GM10248 (cell line): ENCODE measurements around the gene BICDL1.

ENCODE experiments used
- CTCF ChIA-PET: fragments of 300-600 bp; sonication (Branson Sonifier 250); formaldehyde crosslinking; extraction: SDS; loops from one replicate; lab custom pipeline; 2021; ENCODE audit warnings: antibody characterized with exemption; lab: Yijun Ruan, JAX
- POLR2A ChIA-PET: fragments of 350-650 bp; sonication (Branson Sonifier 250); formaldehyde crosslinking; extraction: SDS; loops from one replicate; lab custom pipeline; 2020; ENCODE audit warnings: antibody characterized with exemption; lab: Yijun Ruan, JAX
- DNase-seq: peaks from one replicate; pipeline ENCODE4 v3.0.0; 2012; ENCODE audit errors: extremely low spot score
- TF ChIP-seq, protein P1 (sequence below): IDR thresholded peaks from 2 replicates; pipeline ENCODE4 v1.5.1; 2012; ENCODE audit warnings: mild to moderate bottlenecking, low read depth; ENCODE audit errors: extremely low read depth, missing control alignments, control extremely low read depth

Gene BICDL1

DNA sequence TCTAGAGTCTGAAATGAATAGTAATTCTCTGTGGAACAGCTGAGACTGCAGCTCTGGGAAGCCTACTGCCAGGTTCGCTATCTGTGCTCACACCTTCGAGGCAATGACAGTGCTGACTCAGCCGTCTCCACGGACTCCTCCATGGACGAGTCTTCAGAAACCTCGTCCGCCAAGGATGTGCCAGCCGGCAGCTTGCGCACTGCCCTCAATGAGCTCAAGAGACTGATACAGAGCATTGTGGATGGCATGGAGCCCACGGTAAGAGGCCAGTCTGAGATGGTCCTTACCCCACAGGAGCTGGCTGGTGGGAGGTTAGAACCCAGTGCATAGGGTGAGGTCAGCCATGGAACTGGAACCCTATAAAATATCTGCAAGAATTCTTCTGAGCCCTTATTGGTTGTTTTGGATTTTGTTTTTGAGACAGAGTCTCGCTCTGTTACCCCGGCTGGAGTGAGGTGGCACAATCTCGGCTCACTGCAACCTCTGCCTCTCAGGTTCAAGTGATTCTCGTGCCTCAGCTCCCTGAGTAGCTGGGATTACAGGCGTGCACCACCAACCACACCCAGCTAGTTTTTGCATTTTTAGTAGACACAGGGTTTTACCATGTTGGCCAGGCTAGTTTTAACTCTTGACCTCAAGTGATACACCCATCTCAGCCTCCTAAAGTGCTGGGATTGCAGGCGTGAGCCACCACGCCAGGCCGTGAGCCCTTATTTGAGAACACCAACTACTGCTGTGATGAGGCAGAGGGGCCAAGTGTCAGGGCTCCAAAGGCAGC lies 83.6 kb downstream of the BICDL1 start:
- CTCF ChIA-PET = interaction anchor here (0.6 to 2.5 kb wide), 5 partner anchors 8 to 1660 kb away, joined by 3 to 9 read pairs (median 4); no protein-coding TSS in a partner anchor
- DNase-seq = no peak
- TF ChIP-seq, protein P1, sequence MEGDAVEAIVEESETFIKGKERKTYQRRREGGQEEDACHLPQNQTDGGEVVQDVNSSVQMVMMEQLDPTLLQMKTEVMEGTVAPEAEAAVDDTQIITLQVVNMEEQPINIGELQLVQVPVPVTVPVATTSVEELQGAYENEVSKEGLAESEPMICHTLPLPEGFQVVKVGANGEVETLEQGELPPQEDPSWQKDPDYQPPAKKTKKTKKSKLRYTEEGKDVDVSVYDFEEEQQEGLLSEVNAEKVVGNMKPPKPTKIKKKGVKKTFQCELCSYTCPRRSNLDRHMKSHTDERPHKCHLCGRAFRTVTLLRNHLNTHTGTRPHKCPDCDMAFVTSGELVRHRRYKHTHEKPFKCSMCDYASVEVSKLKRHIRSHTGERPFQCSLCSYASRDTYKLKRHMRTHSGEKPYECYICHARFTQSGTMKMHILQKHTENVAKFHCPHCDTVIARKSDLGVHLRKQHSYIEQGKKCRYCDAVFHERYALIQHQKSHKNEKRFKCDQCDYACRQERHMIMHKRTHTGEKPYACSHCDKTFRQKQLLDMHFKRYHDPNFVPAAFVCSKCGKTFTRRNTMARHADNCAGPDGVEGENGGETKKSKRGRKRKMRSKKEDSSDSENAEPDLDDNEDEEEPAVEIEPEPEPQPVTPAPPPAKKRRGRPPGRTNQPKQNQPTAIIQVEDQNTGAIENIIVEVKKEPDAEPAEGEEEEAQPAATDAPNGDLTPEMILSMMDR = no peak
- POLR2A ChIA-PET = no interaction called here

DNA sequence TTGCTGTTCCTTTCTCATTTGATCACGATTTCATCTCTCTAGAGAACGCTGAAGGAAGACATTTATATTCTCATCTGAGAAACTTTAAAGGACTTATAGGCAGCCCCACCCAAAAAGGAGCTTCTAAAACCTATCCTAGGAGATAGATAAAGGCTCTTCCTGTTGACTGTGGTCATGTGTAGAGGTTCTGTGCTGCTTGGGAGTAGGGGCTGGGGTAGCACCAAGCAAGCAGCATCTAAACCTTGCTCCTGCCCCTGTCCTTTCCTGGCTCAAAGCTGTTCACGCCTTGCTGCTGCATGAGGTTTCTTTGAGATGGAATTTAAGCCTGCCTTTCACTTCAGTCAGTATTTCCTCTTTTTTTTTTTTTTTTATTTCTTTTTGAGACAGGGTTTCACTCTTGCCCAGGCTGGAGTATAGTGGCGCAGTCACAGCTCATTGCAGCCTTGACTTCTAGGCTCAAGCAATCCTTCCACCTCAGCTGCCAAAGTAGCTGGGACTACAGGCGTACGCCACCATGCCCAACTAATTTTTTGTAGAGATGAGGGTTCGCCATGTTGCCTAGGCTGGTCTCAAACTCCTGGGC lies 86.1 kb downstream of the BICDL1 start:
- ChIA-PET POLR2A (no interaction called here), CTCF (interaction anchor here (4.4 kb wide), 1 partner anchor 12 kb away, joined by 19 read pairs; no protein-coding TSS in a partner anchor)
- DNase-seq = no peak
- TF ChIP-seq, protein P1 = no peak

DNA sequence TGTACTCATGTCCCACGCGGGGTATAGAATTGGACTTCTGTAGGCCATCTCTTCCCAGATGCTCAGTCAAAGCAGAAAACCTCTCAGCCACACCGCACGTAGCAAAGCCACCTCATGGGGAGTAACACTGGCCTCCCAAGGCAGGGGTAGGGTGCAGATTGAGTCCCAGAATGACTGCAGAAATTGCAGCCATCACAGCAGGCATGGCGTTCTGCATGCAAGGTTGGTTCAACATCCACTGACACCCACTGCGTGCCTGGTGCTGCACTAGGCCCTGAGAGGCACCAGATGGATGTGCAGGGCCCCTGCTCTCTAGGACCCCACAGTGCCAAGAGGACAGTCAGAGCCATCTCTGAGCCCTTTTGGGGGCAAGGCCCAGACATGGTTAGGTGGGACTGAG lies 87.6 kb downstream of the BICDL1 start:
- no peak for DNase-seq
- ChIA-PET POLR2A (interaction anchor here (0.6 kb wide), 1 partner anchor 127 kb away, joined by 3 read pairs; no protein-coding TSS in a partner anchor), CTCF (interaction anchor here (4.4 kb wide), 1 partner anchor 11 kb away, joined by 19 read pairs; no protein-coding TSS in a partner anchor)
- TF ChIP-seq, protein P1 = no peak

DNA sequence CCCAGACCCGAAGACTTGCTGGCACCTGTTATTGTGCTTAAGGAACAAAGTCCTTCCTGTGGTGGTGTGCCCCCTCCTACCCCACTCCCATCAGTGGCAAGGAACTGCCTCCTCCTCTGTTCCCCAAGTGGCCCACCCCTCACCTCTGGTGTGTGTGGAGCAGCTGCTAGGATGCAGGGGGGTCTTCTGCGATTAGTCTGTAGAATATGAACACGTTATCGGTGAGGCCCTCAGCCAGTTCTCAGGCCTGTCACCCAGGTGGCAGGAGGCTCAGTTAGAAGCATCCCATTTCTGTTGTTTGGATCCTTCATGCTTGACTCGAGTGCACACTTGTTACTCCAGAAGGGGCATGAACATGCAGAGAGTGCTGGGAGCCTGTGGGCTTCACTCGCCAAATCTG lies 88.2 kb downstream of the BICDL1 start:
- TF ChIP-seq, protein P1 = no peak
- ChIA-PET CTCF (interaction anchor here (4.4 kb wide), 1 partner anchor 10 kb away, joined by 19 read pairs; no protein-coding TSS in a partner anchor), POLR2A (no interaction called here)
- DNase-seq = no peak

DNA sequence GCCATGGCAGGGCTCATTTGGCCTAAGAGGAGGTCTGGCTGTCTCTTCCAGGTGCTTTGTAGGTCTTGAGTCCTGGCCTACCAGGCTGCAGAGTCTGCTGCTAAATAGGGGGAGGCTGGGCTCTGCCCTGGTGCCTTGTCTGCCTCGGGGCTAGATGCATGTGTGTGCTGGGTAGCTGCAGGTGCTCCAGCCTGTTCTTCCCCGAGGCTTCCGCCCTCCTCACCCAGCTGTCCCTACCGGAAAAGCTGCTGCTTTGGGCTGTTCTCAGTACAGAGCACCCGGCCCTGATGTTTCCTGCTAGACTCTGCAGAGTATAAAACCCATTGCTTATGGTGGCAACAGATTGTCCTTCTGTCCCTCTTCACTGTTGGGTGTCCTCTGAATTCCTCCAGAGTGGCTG lies 89.8 kb downstream of the BICDL1 start:
- CTCF ChIA-PET = interaction anchor here (1.5 to 4.4 kb wide), 2 partner anchors 9 to 10 kb away, joined by 4 to 19 read pairs; no protein-coding TSS in a partner anchor
- TF ChIP-seq, protein P1 = no peak
- POLR2A ChIA-PET = interaction anchor here (0.7 kb wide), 1 partner anchor 122 kb away, joined by 3 read pairs; the partner anchor contains the start of gene RPLP0
- DNase-seq = no peak

DNA sequence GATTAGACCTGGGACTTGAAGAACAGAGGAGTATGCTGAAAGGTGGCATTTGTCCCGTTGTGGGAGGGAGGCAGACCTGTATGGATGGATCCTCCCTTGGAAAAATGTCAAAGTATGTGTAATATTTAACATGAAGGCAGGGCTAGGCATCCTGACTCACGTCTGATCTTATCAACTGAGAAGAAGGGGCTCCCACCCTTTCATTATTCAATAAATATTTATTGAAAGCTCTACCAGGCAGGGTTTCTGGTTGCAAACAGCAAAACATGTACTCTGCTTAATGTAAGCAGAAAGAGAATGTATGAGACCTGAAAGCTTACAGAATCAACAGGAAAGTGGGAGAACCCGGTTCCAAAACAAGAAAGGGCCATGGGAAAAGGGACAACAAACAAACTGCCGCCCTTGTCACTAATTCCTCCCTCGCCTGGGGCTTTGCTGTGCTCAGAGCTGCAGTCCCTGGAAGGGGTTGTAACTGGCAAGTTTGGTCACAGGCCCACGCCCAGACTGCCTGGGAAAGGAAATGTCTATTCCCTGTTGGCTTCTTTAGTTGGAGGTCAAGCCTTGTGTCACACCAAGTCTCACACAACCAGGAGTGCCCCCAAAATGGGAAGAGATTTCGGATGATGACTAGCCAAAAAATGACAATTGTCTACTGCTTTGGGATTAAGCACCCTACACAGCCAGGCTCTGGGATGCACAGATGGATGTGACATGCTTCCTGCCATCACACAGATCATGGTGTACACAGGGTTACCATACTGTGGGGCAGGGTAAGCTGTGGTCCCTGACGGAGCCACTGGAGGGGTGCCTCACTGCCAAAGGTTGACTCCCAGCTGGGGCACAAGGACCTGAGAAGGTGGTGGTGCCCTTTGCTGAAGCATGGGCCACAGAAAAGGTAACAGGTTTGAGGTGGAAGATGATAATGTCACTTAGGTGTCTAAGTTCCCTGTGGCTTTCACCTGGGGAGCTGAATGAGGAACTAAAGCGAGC lies 90.7 kb downstream of the BICDL1 start:
- POLR2A ChIA-PET = interaction anchor here (0.7 kb wide), 1 partner anchor 122 kb away, joined by 3 read pairs; the partner anchor contains the start of gene RPLP0
- CTCF ChIA-PET = interaction anchor here (1.5 to 4.4 kb wide), 2 partner anchors 8 to 11 kb away, joined by 4 to 19 read pairs; no protein-coding TSS in a partner anchor
- no peak for DNase-seq
- TF ChIP-seq, protein P1 = no peak
